Esophagus squamous epithelium (tissue), 4 donors: Measurements from ENCODE around the gene NOC4L.

Experiments used
- POLR2A ChIP-seq, 4 donors: fragments of 450-650 bp; IDR thresholded peaks; one replicate each; pipeline ENCODE4 v1.6.1; 2017; ENCODE audit warnings: antibody characterized with exemption in 4 of 4, mild to moderate bottlenecking in 4 of 4, moderate library complexity in 3 of 4
- TF ChIP-seq, protein P1 (sequence below), 6 experiments: fragments of 450-650 bp in 4 of 6; fragments of 200-600 bp in 2 of 6; sonication (generic) in 2 of 6; IDR thresholded peaks; one replicate each; pipeline ENCODE4 v1.5.1; 2016 to 2019; ENCODE audit warnings: antibody characterized with exemption in 6 of 6, mild to moderate bottlenecking in 4 of 6, moderate library complexity in 4 of 6

DNA sequence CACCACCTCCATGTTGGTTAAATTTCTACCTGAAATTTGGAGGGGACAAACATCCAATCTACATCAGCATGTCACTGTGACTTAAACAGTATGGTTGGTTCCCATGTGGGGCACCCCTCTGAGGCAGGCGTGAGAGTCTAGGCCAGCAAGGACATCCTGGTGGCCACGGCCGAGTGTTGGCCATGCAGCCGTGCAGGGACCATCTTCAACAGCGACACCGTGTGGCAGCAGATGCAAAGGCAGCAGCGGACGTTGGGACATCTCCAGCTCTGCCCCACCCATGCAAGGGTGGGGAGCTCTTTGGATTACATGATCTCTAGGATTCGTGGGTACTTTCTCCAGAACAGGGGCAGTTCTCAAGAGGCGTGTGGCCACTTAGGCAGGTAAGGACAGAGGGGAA, 49.8 kb downstream of the NOC4L start:
- TF ChIP-seq, protein P1, sequence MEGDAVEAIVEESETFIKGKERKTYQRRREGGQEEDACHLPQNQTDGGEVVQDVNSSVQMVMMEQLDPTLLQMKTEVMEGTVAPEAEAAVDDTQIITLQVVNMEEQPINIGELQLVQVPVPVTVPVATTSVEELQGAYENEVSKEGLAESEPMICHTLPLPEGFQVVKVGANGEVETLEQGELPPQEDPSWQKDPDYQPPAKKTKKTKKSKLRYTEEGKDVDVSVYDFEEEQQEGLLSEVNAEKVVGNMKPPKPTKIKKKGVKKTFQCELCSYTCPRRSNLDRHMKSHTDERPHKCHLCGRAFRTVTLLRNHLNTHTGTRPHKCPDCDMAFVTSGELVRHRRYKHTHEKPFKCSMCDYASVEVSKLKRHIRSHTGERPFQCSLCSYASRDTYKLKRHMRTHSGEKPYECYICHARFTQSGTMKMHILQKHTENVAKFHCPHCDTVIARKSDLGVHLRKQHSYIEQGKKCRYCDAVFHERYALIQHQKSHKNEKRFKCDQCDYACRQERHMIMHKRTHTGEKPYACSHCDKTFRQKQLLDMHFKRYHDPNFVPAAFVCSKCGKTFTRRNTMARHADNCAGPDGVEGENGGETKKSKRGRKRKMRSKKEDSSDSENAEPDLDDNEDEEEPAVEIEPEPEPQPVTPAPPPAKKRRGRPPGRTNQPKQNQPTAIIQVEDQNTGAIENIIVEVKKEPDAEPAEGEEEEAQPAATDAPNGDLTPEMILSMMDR (IDR thresholded peaks at IDR 0.05) = peak in 1 of 6 experiments; percentile 39
- TF ChIP-seq POLR2A (IDR thresholded peaks at IDR 0.05) = no peak
